Kidney (tissue), 14 donors: Measurements from ENCODE around the gene PRSS16. TPM values are rescaled to one million over a fixed set of nuclear protein-coding genes. Genes with fewer than 3 reads are reported as not detected.

ENCODE experiments used
- DNase-seq, 5 donors: peaks; one replicate each; pipeline ENCODE4 v3.0.0-alpha.2; 2013 to 2020
- FAIRE-seq: peaks from 2 replicates; lab custom pipeline; 2012; peaks lifted over from hg19 to GRCh38; lab: Jason Lieb, UNC
- H3K27ac ChIP-seq, 2 donors: one replicate each; pipeline ENCODE4 v1.7.0; 2013; ENCODE audit warnings: low read depth in 2 of 2, low read length in 2 of 2, inconsistent platforms in 1 of 2
- H3K27me3 ChIP-seq: one replicate; pipeline ENCODE4 v1.7.1; 2013; ENCODE audit warnings: low read length, inconsistent platforms; ENCODE audit not compliant: control insufficient read depth, insufficient read depth
- H3K36me3 ChIP-seq, 3 donors: one replicate each; pipeline versions ENCODE4 v1.7.0 to v1.7.1; 2013; ENCODE audit warnings: low read length in 3 of 3, control low read depth in 1 of 3, inconsistent platforms in 1 of 3; ENCODE audit not compliant: insufficient read depth in 3 of 3, control insufficient read depth in 2 of 3
- H3K4me1 ChIP-seq, 3 donors: one replicate each; pipeline versions ENCODE4 v1.7.0 to v1.7.1; 2013; ENCODE audit warnings: low read length in 3 of 3, inconsistent platforms in 1 of 3, low read depth in 1 of 3; ENCODE audit not compliant: control insufficient read depth in 2 of 3, insufficient read depth in 2 of 3
- H3K4me3 ChIP-seq, 3 donors: one replicate each; pipeline versions ENCODE4 v1.7.0 to v1.8.1; 2013; ENCODE audit warnings: low read length in 3 of 3, control low read depth in 1 of 3, inconsistent platforms in 1 of 3
- H3K9ac ChIP-seq, 3 donors: one replicate each; pipeline versions ENCODE4 v1.7.0 to v1.7.1; 2013; ENCODE audit warnings: low read length in 3 of 3, control low read depth in 1 of 3, inconsistent platforms in 1 of 3
- H3K9me3 ChIP-seq, 3 donors: one replicate each; pipeline versions ENCODE4 v1.7.0 to v1.7.1; 2013; ENCODE audit warnings: low read length in 3 of 3, control low read depth in 1 of 3, inconsistent platforms in 1 of 3; ENCODE audit not compliant: control insufficient read depth in 2 of 3, insufficient read depth in 1 of 3
- intact Hi-C: fragments of 100-400 bp; cut with DNase I; formaldehyde crosslinking; loops from one replicate; pipeline ENCODE4 v1.11.1; 2022
- polyA plus RNA-seq: library from polyadenylated mRNA; stranded (reverse); fragments of 350-450 nt; fragmentation: Illumina TruSeq; extraction: RNeasy Lipid Tissue Mini Kit (QIAGEN cat#74804); gene quantifications from one replicate; pipeline ENCODE4 v1.2.3, GENCODE V29; 2014; ENCODE audit warnings: low read depth, low replicate concordance; ENCODE audit not compliant: insufficient read depth
- total RNA-seq: library from RNA; stranded (reverse); fragmentation: NEBNext Ultra II Directional; extraction: Animal tissue kit (Norgen Biotek cat#: 25700); gene quantifications from one replicate; pipeline ENCODE4 v1.2.1, GENCODE V29; 2021
- TF ChIP-seq, protein P1 (sequence below): IDR thresholded peaks from 3 replicates; pipeline ENCODE4 v1.5.1; 2012; ENCODE audit warnings: mild to moderate bottlenecking, moderate library complexity, borderline replicate concordance; ENCODE audit not compliant: insufficient read depth; ENCODE audit errors: extremely low read depth
- donor health status: control.
- donor health status: control.
- donor health status: control.
- donor health status: control.
- donor health status: control.
- donor health status: DM: yes; HTN: yes; CAD: no.
- donor health status: Normal renal cell carcinoma (clear cell type).

Gene PRSS16
- total and polyA plus RNA-seq, 2 donors from 2014 or later, result 5.1 to 11.2 TPM

DNA sequence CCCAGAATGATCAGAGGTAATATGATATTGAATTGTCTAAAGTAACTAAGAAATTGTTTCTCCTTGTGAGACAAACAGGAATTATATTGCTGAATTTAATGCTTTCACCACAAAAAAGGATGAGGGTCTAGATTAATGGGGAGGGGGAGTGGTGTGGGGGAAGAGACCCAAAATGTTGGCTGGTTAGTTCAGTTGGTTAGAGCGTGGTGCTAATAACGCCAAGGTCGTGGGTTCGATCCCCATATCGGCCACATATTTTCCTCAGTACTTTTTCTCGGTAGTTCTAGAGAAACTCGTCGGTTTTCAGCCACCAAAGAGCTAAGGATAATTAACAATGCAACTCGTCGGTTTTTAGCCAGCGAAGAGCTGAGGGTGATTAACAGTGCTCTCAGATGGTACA, 26.3 kb downstream of the PRSS16 start:
- intact Hi-C loops, result no loop called here

DNA sequence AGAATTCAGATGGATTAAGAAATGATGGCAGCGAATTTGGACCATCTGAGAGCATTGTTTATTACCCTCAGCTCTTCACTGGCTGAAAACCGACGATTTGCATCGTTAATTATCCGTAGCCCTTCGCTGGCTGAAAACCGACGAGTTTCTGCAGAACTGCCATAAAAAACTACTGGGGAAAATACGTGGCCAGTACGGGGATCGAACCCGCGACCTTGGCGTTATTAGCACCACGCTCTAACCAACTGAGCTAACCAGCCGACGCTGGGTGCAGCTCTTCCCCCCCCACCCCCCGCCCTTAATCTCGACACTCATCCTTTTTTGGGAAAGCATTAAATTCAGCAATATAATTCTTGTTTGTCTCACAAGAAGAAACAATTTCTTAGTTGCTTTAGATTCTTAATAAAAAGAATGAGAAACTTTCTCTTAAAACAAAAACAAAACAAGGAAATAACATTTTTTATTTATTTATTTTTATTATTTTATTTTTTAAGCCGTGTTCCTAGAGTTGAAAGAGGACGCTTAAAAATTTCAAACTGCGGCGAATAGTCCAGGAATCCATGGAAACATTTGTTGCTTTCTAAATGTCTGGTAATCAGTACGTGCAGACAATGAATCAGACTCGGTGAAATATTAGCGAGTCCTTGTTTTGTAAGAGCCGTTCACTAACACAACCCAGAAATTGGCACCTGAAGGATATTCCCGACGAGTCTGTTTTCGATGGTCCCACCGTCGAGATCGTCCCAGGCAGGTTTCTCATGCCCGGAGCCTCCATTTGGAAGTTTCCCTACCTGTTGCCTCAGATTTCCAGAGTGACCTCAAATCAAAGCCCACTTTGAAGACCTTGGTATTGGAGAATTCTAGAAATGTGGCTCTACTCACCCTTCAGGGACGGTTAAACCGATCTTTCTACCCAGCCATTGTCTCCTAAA, 27.8 kb downstream of the PRSS16 start:
- DNase-seq (no peak), FAIRE-seq (no peak)
- TF ChIP-seq, protein P1, sequence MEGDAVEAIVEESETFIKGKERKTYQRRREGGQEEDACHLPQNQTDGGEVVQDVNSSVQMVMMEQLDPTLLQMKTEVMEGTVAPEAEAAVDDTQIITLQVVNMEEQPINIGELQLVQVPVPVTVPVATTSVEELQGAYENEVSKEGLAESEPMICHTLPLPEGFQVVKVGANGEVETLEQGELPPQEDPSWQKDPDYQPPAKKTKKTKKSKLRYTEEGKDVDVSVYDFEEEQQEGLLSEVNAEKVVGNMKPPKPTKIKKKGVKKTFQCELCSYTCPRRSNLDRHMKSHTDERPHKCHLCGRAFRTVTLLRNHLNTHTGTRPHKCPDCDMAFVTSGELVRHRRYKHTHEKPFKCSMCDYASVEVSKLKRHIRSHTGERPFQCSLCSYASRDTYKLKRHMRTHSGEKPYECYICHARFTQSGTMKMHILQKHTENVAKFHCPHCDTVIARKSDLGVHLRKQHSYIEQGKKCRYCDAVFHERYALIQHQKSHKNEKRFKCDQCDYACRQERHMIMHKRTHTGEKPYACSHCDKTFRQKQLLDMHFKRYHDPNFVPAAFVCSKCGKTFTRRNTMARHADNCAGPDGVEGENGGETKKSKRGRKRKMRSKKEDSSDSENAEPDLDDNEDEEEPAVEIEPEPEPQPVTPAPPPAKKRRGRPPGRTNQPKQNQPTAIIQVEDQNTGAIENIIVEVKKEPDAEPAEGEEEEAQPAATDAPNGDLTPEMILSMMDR, result no peak
- intact Hi-C loops, result no loop called here
- H3K36me3 ChIP-seq, result no peaks in the 10 kb centered on the region
- H3K9ac ChIP-seq, result no peak overlapping the region
- no peak overlapping the region for H3K27ac ChIP-seq
- peaks cover 57% of the 10 kb centered on the region for H3K27me3 ChIP-seq
- no peaks in the 10 kb centered on the region for H3K4me1 ChIP-seq
- H3K9me3 ChIP-seq, result no peaks in the 10 kb centered on the region
- H3K4me3 ChIP-seq, result no peak overlapping the region

More for the DNA sequence above, 26.3 kb downstream of the PRSS16 start:
- Histone ChIP-seq H3K36me3 (no peaks in the 10 kb centered on the region), H3K4me1 (no peaks in the 10 kb centered on the region), H3K9ac (no peak overlapping the region), H3K27ac (no peak overlapping the region), H3K9me3 (no peaks in the 10 kb centered on the region), H3K4me3 (no peak overlapping the region), H3K27me3 (peaks cover 51% of the 10 kb centered on the region)
- DNase-seq (no peak), FAIRE-seq (no peak)
- TF ChIP-seq, protein P1, result no peak

DNA sequence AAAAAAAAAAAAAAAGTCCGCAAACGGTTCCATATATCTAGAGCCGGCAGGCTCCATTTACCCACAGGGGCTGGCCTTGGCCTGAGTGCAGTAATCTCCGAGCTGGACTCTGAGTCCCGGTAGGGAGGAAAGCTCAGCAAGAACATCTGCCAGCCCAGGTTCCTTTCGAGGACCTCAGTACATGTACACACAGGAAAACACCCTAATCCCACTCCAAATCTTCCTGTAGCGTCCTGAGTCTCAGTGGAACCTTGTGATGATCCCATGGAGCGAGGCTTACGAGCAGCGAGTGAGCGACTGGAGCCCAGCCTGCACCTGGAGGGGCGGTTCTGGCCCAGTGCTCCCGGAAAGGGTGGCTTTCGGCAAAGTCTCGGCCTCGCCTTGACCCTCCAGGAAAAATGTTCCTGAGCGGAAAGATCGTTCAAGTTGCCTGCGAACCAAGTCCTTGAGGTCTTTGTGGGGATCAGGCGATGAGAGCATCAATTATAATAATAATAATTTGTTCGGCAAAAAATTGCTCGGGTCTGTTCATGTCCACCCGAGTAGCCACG, 32.1 kb downstream of the PRSS16 start:
- intact Hi-C loops, result no loop called here
- Histone ChIP-seq H3K9me3 (peaks cover 0 to 8% (median 8%) of the 10 kb centered on the region in 3 donors), H3K27ac (no peak overlapping the region), H3K27me3 (peaks cover 74% of the 10 kb centered on the region), H3K36me3 (no peaks in the 10 kb centered on the region), H3K9ac (no peak overlapping the region), H3K4me3 (peak overlapping the region in 1 of 3 donors; percentile 3), H3K4me1 (no peaks in the 10 kb centered on the region)
- DNase-seq (no peak), FAIRE-seq (no peak)
- TF ChIP-seq, protein P1, result no peak
